Measurements from ENCODE around the gene NCK1.

DNA sequence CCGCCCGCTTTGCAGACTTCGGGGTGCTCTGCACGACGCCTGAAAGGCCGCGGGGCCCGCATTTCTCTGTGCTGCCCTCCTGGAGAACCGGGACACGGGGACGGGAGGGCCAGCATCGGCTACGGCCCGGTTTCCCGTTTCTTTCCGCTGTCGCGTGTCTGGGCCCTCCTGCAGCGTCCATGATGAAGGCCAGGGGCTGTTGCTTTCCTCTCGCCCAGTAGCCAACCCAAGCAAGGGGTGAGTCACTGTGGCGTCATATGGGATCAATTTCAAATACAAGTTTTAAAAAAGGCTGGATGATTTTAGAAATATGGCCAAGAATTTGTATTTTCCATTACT lies 42.6 kb upstream of the NCK1 start:
- TF ChIP-seq, protein P1, sequence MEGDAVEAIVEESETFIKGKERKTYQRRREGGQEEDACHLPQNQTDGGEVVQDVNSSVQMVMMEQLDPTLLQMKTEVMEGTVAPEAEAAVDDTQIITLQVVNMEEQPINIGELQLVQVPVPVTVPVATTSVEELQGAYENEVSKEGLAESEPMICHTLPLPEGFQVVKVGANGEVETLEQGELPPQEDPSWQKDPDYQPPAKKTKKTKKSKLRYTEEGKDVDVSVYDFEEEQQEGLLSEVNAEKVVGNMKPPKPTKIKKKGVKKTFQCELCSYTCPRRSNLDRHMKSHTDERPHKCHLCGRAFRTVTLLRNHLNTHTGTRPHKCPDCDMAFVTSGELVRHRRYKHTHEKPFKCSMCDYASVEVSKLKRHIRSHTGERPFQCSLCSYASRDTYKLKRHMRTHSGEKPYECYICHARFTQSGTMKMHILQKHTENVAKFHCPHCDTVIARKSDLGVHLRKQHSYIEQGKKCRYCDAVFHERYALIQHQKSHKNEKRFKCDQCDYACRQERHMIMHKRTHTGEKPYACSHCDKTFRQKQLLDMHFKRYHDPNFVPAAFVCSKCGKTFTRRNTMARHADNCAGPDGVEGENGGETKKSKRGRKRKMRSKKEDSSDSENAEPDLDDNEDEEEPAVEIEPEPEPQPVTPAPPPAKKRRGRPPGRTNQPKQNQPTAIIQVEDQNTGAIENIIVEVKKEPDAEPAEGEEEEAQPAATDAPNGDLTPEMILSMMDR (IDR thresholded peaks at IDR 0.05 in 8 of 11, conservative IDR thresholded peaks at IDR 0.05 in 3 of 11) = no peak
- no peak for TF ChIP-seq POLR2A (IDR thresholded peaks at IDR 0.05)
- TF ChIP-seq POLR2AphosphoS5 (IDR thresholded peaks at IDR 0.05) = no peak

All from spleen (tissue), 7 donors.